Measurements from ENCODE around the gene GPR4. TPM values are rescaled to one million over a fixed set of nuclear protein-coding genes. Genes with fewer than 3 reads are reported as not detected.
A peak's percentile ranks its signal among the peaks of the same experiment; 100 is the strongest.

GPR4 gene
- polyA plus RNA-seq (2013, experiment 1 of 2) = 0.35 TPM
- 0.25 TPM for polyA plus RNA-seq (2013, experiment 2 of 2)

DNA sequence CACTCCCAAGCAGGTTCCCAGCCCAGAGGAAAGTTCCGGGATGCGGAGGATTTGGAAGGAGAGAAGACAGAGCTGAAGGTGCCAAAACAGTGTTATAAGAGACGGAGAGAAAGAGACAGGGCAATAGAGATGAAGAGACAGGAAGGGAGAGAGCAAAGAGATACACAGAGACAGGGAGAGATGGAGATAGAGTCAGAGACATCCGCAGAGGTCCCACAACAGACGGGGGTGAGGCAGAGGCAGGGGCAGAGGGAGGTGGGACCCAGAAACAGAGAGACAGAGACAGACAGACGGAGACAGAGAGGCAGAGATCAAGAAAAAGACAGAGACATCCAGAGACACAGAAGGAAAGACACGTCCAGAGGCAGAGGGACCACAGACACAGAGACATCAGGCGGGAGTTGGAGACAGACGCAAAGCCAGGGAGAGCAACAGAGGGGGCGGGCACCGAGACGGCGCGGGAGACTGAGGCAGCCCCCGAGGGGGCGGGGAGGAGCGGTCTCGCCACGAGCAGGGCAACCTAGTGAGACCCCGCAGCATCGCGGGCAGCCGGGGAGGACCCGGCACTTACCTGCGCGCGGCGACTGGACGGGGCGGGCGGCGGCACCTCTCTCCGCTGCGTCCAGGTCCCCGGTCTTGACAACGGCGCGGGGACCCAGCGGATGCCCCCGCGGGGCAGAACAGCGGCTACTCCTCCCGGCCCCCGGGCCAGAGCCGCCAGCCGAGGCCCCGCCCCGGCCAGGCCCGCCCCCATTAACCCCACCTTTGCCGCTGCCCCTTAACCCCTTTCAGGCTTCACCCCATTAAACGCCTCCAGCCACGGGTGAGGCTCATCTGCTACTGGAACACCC lies at the start of gene GPR4:
GPR4 (minus strand) TSS at position 689 of the 851 bp plus-strand sequence. CDS start 10,346 bp downstream, outside the sequence.
- Histone ChIP-seq H3K4me3 (ENCODE audit: low read length) (peak within 1 kb of the TSS; percentile 45), H3K9ac (ENCODE audit: low read depth, low read length) (no peak within 1 kb of the TSS), H3K27ac (ENCODE audit: low read depth, low read length) (no peak within 1 kb of the TSS), H3K4me1 (ENCODE audit: insufficient read depth, low read length) (0 out of 2 replicates have a peak, but pooled peaks cover 7% of the 10 kb centered on the region), H3K27me3 (ENCODE audit: insufficient read depth, low read length) (peaks cover 65% of the 10 kb centered on the region), H3K9me3 (ENCODE audit: insufficient read depth, low read depth, low read length) (no peaks in the 10 kb centered on the region), H3K36me3 (ENCODE audit: insufficient read depth, low read length) (no peaks in the 10 kb centered on the region)
- 4% methylated on average over 52 of the region's 52 CpGs for WGBS

DNA sequence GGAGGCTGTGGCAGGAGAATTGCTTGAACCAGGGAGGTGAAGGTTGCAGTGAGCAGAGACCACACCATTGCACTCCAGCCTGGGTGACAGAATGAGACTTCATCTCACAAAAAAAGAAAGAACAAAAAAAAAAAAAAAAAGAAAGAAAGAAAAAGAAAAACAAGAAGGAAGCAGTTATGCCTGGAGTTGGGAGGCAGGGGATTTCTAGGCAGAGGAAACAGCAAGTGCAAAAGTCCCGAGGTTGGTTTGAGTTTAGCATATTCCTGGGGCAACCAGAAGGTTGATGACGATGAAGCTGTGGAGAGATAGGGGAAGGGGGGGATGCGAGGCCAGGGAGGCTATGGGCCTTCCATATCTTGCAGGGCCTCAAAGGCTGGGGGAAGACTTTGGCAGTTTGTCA lies 48.7 kb upstream of the GPR4 start:
- no peak overlapping the region for H3K27ac ChIP-seq (ENCODE audit: low read depth, low read length)
- WGBS = 79% methylated on average over 3 of the region's 3 CpGs
- H3K36me3 ChIP-seq (ENCODE audit: insufficient read depth, low read length) = no peaks in the 10 kb centered on the region
- H3K27me3 ChIP-seq (ENCODE audit: insufficient read depth, low read length) = no peaks in the 10 kb centered on the region
- no peaks in the 10 kb centered on the region for H3K9me3 ChIP-seq (ENCODE audit: insufficient read depth, low read depth, low read length)
- no peaks in the 10 kb centered on the region for H3K4me1 ChIP-seq (ENCODE audit: insufficient read depth, low read length)
- no peak overlapping the region for H3K9ac ChIP-seq (ENCODE audit: low read depth, low read length)
- H3K4me3 ChIP-seq (ENCODE audit: low read length) = no peak overlapping the region

DNA sequence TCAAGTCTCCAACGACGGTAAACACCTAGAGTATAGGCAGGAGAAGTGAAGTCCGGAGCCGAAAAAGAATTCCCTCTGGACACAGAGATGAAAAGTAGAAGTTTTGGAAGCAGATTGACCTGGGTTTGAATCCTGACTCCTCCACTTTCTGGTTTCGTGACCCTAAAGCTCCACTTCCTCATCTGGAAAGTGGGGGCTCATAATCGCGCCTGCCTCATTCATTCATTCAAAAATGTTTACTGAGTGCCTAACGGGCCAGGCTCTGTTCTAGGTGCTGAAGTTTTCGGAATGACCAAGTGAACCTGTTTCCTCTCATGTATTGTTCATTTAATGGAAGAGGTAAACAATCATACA lies 44.3 kb upstream of the GPR4 start:
- H3K27me3 ChIP-seq (ENCODE audit: insufficient read depth, low read length) = no peaks in the 10 kb centered on the region
- no peaks in the 10 kb centered on the region for H3K36me3 ChIP-seq (ENCODE audit: insufficient read depth, low read length)
- peaks cover 7% of the 10 kb centered on the region for H3K4me1 ChIP-seq (ENCODE audit: insufficient read depth, low read length)
- 62% methylated on average over 8 of the region's 9 CpGs for WGBS
- H3K4me3 ChIP-seq (ENCODE audit: low read length) = peak overlapping the region; percentile 50
- H3K9ac ChIP-seq (ENCODE audit: low read depth, low read length) = no peak overlapping the region
- H3K9me3 ChIP-seq (ENCODE audit: insufficient read depth, low read depth, low read length) = no peaks in the 10 kb centered on the region
- H3K27ac ChIP-seq (ENCODE audit: low read depth, low read length) = no peak overlapping the region

DNA sequence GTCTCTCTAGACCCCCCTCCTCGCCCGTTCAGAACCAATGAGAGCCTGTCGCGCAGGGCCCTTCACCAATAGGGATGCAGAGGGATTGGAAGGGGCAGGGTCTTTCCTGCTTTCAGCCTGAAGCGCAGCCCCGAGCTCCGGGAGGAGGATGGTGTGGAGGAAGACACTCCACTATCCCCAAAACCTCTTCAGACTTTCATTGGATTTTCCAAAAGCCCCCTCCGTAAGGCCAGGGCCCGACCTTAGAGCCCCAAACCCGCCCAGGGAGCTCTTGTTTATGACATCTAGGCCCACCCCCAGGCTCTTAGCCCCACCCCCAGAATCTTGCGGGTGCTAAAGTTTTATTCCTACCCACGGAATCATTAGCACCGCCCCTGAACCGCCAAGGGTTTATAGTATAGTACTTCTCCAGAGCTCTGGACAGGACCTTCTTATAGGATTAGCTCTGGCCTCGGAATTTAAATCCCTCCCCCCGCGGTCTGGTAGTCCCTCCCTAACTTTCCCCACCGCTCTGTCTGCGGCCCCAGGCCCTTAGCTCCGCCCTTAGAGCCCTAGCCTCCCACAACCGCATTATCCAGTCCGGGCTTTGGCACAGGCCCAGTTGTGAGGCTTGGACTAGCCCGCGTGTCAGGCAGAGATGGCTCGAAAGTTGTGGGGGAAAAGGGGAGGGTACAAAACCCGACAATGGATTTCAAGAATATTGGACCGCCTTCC lies 43.8 kb upstream of the GPR4 start:
- WGBS = 27% methylated on average over 24 of the region's 27 CpGs
- Histone ChIP-seq H3K36me3 (ENCODE audit: insufficient read depth, low read length) (no peaks in the 10 kb centered on the region), H3K9me3 (ENCODE audit: insufficient read depth, low read depth, low read length) (no peaks in the 10 kb centered on the region), H3K4me1 (ENCODE audit: insufficient read depth, low read length) (peaks cover 7% of the 10 kb centered on the region), H3K9ac (ENCODE audit: low read depth, low read length) (no peak overlapping the region), H3K4me3 (ENCODE audit: low read length) (peak overlapping the region; percentile 50), H3K27ac (ENCODE audit: low read depth, low read length) (no peak overlapping the region), H3K27me3 (ENCODE audit: insufficient read depth, low read length) (no peaks in the 10 kb centered on the region)

DNA sequence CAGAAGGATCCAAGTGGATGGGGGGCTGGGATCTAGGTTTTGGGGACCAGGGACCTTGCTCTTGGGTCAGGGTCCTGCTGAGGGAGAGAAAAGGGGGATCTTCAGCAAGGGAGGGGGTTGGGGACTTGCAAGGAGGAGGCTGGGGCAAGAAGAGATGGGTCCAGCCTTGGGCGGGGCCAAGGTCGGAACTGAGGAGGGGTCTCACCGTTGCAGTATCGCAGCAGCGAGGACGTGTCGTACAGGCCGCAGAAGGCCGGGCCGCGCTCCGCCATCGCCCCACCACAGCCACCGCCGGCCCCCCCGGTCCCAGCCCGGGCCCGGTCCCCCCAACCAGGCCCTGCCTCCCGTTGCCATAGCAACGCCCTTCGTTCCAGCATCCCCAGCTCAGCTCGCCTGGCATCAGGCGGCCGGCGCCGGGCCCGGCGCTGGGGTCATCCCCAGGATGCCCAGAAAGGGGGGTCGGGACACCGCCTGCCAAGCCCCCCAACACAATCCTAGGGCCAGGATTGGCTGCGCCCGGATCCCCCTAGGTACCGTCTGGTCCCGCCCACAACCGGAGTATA lies 43.1 kb upstream of the GPR4 start:
- Histone ChIP-seq H3K4me1 (ENCODE audit: insufficient read depth, low read length) (peaks cover 7% of the 10 kb centered on the region), H3K36me3 (ENCODE audit: insufficient read depth, low read length) (no peaks in the 10 kb centered on the region), H3K27me3 (ENCODE audit: insufficient read depth, low read length) (no peaks in the 10 kb centered on the region), H3K27ac (ENCODE audit: low read depth, low read length) (no peak overlapping the region), H3K9me3 (ENCODE audit: insufficient read depth, low read depth, low read length) (no peaks in the 10 kb centered on the region), H3K9ac (ENCODE audit: low read depth, low read length) (no peak overlapping the region), H3K4me3 (ENCODE audit: low read length) (peak overlapping the region; percentile 50; the same call in 1 of the 2 replicates)
- WGBS = 64% methylated on average over 35 of the region's 35 CpGs

- Histone ChIP-seq H3K27ac (ENCODE audit: low read depth, low read length) (no peak overlapping the region), H3K9me3 (ENCODE audit: insufficient read depth, low read depth, low read length) (no peaks in the 10 kb centered on the region), H3K4me1 (ENCODE audit: insufficient read depth, low read length) (peaks cover 7% of the 10 kb centered on the region), H3K4me3 (ENCODE audit: low read length) (peak overlapping the region; percentile 74), H3K9ac (ENCODE audit: low read depth, low read length) (no peak overlapping the region), H3K27me3 (ENCODE audit: insufficient read depth, low read length) (no peaks in the 10 kb centered on the region), H3K36me3 (ENCODE audit: insufficient read depth, low read length) (no peaks in the 10 kb centered on the region)
- WGBS = 49% methylated on average over 13 of the region's 14 CpGs
These were observed 42.1 kb upstream of the GPR4 start for GRCh38 chr19:45643927-45644771.

DNA sequence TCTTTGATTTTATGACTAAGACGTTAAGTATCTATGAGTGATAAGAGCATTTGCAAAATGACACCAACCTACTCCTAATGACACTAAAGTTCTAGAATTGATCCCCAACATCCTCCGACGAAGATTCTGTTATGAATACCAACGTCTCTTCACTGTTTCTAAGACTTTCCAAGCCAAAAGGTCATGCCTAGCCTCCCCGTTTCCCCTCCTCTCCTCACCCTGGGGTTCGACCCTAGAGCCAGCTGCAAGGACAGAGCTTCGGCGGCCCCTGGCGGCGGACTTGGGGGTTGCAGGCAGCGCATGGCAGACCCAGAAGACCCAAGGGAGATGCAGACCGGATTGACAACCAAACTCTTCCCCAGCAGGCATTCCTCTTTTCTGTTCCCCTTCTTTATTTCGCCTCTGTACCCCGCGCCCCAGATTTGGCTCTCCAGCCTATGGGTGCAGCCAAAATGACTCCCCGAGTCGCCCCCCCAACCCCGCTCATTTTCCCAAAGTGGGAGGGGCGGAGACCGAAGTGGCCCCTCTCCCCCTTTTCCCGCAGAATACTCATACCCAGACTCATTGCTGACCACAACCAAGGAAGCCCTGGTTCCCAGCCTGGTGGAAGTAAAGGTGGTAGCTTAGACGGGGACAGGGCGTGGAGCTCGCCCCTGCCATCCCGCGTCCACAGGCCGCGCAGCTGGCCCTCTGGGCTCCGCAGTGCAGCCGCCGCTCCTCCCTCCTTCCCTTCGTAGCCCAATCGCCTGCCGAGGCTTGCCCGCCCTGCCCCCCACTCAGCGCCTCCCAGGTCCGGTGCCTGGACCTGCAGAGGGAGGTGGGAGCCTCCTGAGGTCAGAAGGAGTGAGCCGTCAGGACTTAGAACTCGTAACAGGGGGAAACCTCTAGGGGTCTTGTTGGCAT lies 41.3 kb upstream of the GPR4 start:
- WGBS = 1% methylated on average over 37 of the region's 39 CpGs
- H3K9me3 ChIP-seq (ENCODE audit: insufficient read depth, low read depth, low read length) = no peaks in the 10 kb centered on the region
- H3K27ac ChIP-seq (ENCODE audit: low read depth, low read length) = no peak overlapping the region
- peak overlapping the region; percentile 74 for H3K4me3 ChIP-seq (ENCODE audit: low read length)
- no peak overlapping the region for H3K9ac ChIP-seq (ENCODE audit: low read depth, low read length)
- H3K27me3 ChIP-seq (ENCODE audit: insufficient read depth, low read length) = no peaks in the 10 kb centered on the region
- H3K36me3 ChIP-seq (ENCODE audit: insufficient read depth, low read length) = no peaks in the 10 kb centered on the region
- peaks cover 8% of the 10 kb centered on the region for H3K4me1 ChIP-seq (ENCODE audit: insufficient read depth, low read length)

DNA sequence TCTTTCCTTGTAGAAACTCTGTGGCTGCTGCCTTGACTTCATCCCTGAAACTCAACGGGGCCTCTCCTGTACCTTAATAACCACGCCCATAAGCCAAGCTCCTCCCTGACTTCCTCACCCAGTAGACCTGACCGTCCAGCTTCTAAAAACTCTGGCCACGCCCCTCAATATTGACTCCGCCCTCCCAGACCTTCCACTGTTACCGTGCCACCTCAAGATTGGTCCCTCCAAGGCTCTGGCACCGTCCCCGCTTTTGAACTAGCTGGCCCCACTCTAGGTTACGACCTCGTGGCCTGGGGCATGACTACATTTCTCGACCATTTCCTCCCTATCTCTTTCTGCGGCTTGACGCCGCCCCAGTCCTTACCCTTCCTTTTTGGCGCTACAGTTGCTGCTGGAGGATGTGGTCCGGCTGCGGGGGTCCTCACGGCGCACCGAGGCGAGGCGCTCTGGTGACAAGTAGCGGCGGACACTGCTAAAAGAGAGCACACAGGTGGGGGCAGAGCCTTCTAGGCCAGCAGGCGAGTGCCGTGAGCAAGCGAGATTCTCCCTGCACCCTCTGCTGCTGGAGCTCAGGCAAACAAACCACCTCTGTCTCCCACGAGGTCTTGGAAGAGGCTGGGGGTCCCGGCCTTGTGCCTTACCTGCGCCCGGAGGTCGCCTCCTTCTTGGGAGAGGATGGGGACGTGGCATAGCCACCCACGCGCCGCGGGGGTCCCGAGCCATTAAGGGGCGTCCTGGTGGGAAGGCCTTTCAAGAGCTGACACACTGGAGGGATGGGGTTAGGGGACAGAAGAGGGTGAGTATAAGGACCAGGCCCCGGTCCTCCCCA lies 39.5 kb upstream of the GPR4 start:
- 1% methylated on average over 39 of the region's 40 CpGs for WGBS
- Histone ChIP-seq H3K4me1 (ENCODE audit: insufficient read depth, low read length) (peaks cover 13% of the 10 kb centered on the region), H3K9ac (ENCODE audit: low read depth, low read length) (peak overlapping the region; percentile 37; the same call in 1 of the 2 replicates), H3K9me3 (ENCODE audit: insufficient read depth, low read depth, low read length) (no peaks in the 10 kb centered on the region), H3K4me3 (ENCODE audit: low read length) (peak overlapping the region; percentile 50), H3K36me3 (ENCODE audit: insufficient read depth, low read length) (no peaks in the 10 kb centered on the region), H3K27ac (ENCODE audit: low read depth, low read length) (no peak overlapping the region; the same call in 1 of the 2 replicates), H3K27me3 (ENCODE audit: insufficient read depth, low read length) (no peaks in the 10 kb centered on the region)

- H3K4me1 ChIP-seq (ENCODE audit: insufficient read depth, low read length) = peaks cover 13% of the 10 kb centered on the region
- no peak overlapping the region for H3K9ac ChIP-seq (ENCODE audit: low read depth, low read length)
- 44% methylated on average over 17 of the region's 17 CpGs for WGBS
- H3K36me3 ChIP-seq (ENCODE audit: insufficient read depth, low read length) = no peaks in the 10 kb centered on the region
- H3K27me3 ChIP-seq (ENCODE audit: insufficient read depth, low read length) = no peaks in the 10 kb centered on the region
- no peak overlapping the region for H3K27ac ChIP-seq (ENCODE audit: low read depth, low read length)
- H3K4me3 ChIP-seq (ENCODE audit: low read length) = peak overlapping the region; percentile 50
- no peaks in the 10 kb centered on the region for H3K9me3 ChIP-seq (ENCODE audit: insufficient read depth, low read depth, low read length)
These were observed 38.8 kb upstream of the GPR4 start for GRCh38 chr19:45640849-45641273.

Measured in HUES64 (cell line).